ENCODE measurements around the gene BBC3. TPM values are rescaled to one million over a fixed set of nuclear protein-coding genes. Genes with fewer than 3 reads are reported as not detected.
A peak's percentile ranks its signal among the peaks of the same experiment; 100 is the strongest.

The BBC3 gene
- polyA plus RNA-seq, 6 donors from 2014 or later, result 0.32 to 1.4 (median 0.70) TPM

- Mint-ChIP-seq H3K9me3 (no peaks in the 10 kb centered on the region), H3K27ac (peak overlapping the region in 5 of 6 donors; percentile 64 to 95 (median 87))
Observed at GRCh38 chr19:47225746-47226425, 5.1 kb downstream of the BBC3 start.

GRCh38 chr19:47221890-47222289 is 9.1 kb downstream of the BBC3 start:
- DNase-seq (no peak), ATAC-seq (ENCODE audit: low read depth in 2 of 2) (no peak)
- no peaks in the 10 kb centered on the region for H3K36me3 Mint-ChIP-seq
- H3K9me3 Mint-ChIP-seq, result no peaks in the 10 kb centered on the region
- H3K27ac Mint-ChIP-seq, result no peak overlapping the region
- no peak overlapping the region for H3K4me3 Mint-ChIP-seq
- peaks cover 6 to 10% (median 9%) of the 10 kb centered on the region in 3 donors for H3K4me1 Mint-ChIP-seq
- H3K27me3 Mint-ChIP-seq, result no peaks in the 10 kb centered on the region

More at GRCh38 chr19:47225746-47226425, 5.1 kb downstream of the BBC3 start:
- peaks cover 0 to 6% (median 0%) of the 10 kb centered on the region in 3 donors for H3K27me3 Mint-ChIP-seq
- H3K4me3 Mint-ChIP-seq, result peak overlapping the region; percentile 48 to 90 (median 79)
- peak; percentile 58 to 68 for ATAC-seq (ENCODE audit: low read depth in 2 of 2)
- peak; percentile 82 for DNase-seq
- no peaks in the 10 kb centered on the region for H3K36me3 Mint-ChIP-seq
- peaks cover 12 to 18% (median 18%) of the 10 kb centered on the region in 3 donors for H3K4me1 Mint-ChIP-seq

- ATAC-seq (ENCODE audit: low read depth in 2 of 2), result no peak
- no peaks in the 10 kb centered on the region for H3K9me3 Mint-ChIP-seq
- H3K36me3 Mint-ChIP-seq, result no peaks in the 10 kb centered on the region
- no peak for DNase-seq
- H3K27me3 Mint-ChIP-seq, result no peaks in the 10 kb centered on the region
- H3K27ac Mint-ChIP-seq, result no peak overlapping the region
- peaks cover 5 to 7% (median 6%) of the 10 kb centered on the region in 3 donors for H3K4me1 Mint-ChIP-seq
- no peak overlapping the region for H3K4me3 Mint-ChIP-seq
Observed at GRCh38 chr19:47221080-47221841, 9.7 kb downstream of the BBC3 start.

GRCh38 chr19:47215581-47215980 is 15.4 kb downstream of the BBC3 start:
- DNase-seq, result no peak
- no peak overlapping the region for H3K27ac Mint-ChIP-seq
- H3K36me3 Mint-ChIP-seq, result no peaks in the 10 kb centered on the region
- ATAC-seq (ENCODE audit: low read depth in 2 of 2), result no peak
- H3K4me1 Mint-ChIP-seq, result peaks cover 5 to 7% (median 7%) of the 10 kb centered on the region in 3 donors
- H3K9me3 Mint-ChIP-seq, result no peaks in the 10 kb centered on the region
- H3K27me3 Mint-ChIP-seq, result no peaks in the 10 kb centered on the region
- H3K4me3 Mint-ChIP-seq, result no peak overlapping the region

- peaks cover 7 to 11% (median 8%) of the 10 kb centered on the region in 3 donors for H3K4me1 Mint-ChIP-seq
- no peaks in the 10 kb centered on the region for H3K27me3 Mint-ChIP-seq
- H3K27ac Mint-ChIP-seq, result peak overlapping the region in 4 of 6 donors; percentile 58 to 94 (median 70)
- H3K36me3 Mint-ChIP-seq, result peaks cover 8 to 12% of the 10 kb centered on the region in 2 donors
- H3K9me3 Mint-ChIP-seq, result no peaks in the 10 kb centered on the region
- DNase-seq (peak; percentile 73), ATAC-seq (ENCODE audit: low read depth in 2 of 2) (peak; percentile 51 to 70)
- no peak overlapping the region for H3K4me3 Mint-ChIP-seq
Observed at GRCh38 chr19:47210689-47211316, 20.2 kb downstream of the BBC3 start.

GRCh38 chr19:47210180-47210490 is 20.9 kb downstream of the BBC3 start:
- H3K9me3 Mint-ChIP-seq, result no peaks in the 10 kb centered on the region
- peaks cover 5 to 11% (median 7%) of the 10 kb centered on the region in 3 donors for H3K4me1 Mint-ChIP-seq
- H3K4me3 Mint-ChIP-seq, result no peak overlapping the region
- no peak for DNase-seq
- ATAC-seq (ENCODE audit: low read depth in 2 of 2), result no peak
- peaks cover 8 to 12% of the 10 kb centered on the region in 2 donors for H3K36me3 Mint-ChIP-seq
- H3K27me3 Mint-ChIP-seq, result no peaks in the 10 kb centered on the region
- H3K27ac Mint-ChIP-seq, result peak overlapping the region in 2 of 6 donors; percentile 75 to 94

- ATAC-seq (ENCODE audit: low read depth in 2 of 2) (no peak), DNase-seq (no peak)
- no peaks in the 10 kb centered on the region for H3K9me3 Mint-ChIP-seq
- H3K36me3 Mint-ChIP-seq, result peaks cover 12 to 13% of the 10 kb centered on the region in 2 donors
- H3K27ac Mint-ChIP-seq, result peak overlapping the region in 1 of 6 donors; percentile 11
- H3K4me3 Mint-ChIP-seq, result no peak overlapping the region
- peaks cover 5 to 11% (median 7%) of the 10 kb centered on the region in 3 donors for H3K4me1 Mint-ChIP-seq
- no peaks in the 10 kb centered on the region for H3K27me3 Mint-ChIP-seq
Observed at GRCh38 chr19:47209319-47210179, 21.4 kb downstream of the BBC3 start.

- H3K4me3 Mint-ChIP-seq, result no peak overlapping the region
- no peaks in the 10 kb centered on the region for H3K4me1 Mint-ChIP-seq
- peak overlapping the region in 1 of 6 donors; percentile 54 for H3K27ac Mint-ChIP-seq
- H3K27me3 Mint-ChIP-seq, result no peaks in the 10 kb centered on the region
- H3K9me3 Mint-ChIP-seq, result no peaks in the 10 kb centered on the region
- no peak for ATAC-seq (ENCODE audit: low read depth in 2 of 2)
- no peak for DNase-seq
- peaks cover 11 to 15% of the 10 kb centered on the region in 2 donors for H3K36me3 Mint-ChIP-seq
Observed at GRCh38 chr19:47203254-47203653, 27.7 kb downstream of the BBC3 start.

GRCh38 chr19:47200530-47200929 is 30.5 kb downstream of the BBC3 start:
- Mint-ChIP-seq H3K4me1 (no peaks in the 10 kb centered on the region), H3K27ac (no peak overlapping the region), H3K36me3 (peaks cover 12 to 16% of the 10 kb centered on the region in 2 donors), H3K4me3 (no peak overlapping the region), H3K27me3 (no peaks in the 10 kb centered on the region), H3K9me3 (no peaks in the 10 kb centered on the region)
- ATAC-seq (ENCODE audit: low read depth in 2 of 2), result no peak
- DNase-seq, result no peak

- Mint-ChIP-seq H3K4me3 (no peak overlapping the region), H3K9me3 (no peaks in the 10 kb centered on the region), H3K36me3 (peaks cover 4 to 9% of the 10 kb centered on the region in 2 donors), H3K27me3 (no peaks in the 10 kb centered on the region), H3K27ac (peak overlapping the region in 1 of 6 donors; percentile 20), H3K4me1 (no peaks in the 10 kb centered on the region)
- ATAC-seq (ENCODE audit: low read depth in 2 of 2) (no peak), DNase-seq (no peak)
Observed at GRCh38 chr19:47197141-47197540, 33.9 kb downstream of the BBC3 start.

GRCh38 chr19:47195434-47195833 is 35.6 kb downstream of the BBC3 start:
- H3K4me1 Mint-ChIP-seq, result no peaks in the 10 kb centered on the region
- H3K36me3 Mint-ChIP-seq, result peaks cover 4 to 9% of the 10 kb centered on the region in 2 donors
- DNase-seq (no peak), ATAC-seq (ENCODE audit: low read depth in 2 of 2) (no peak)
- H3K4me3 Mint-ChIP-seq, result no peak overlapping the region
- H3K27me3 Mint-ChIP-seq, result no peaks in the 10 kb centered on the region
- H3K27ac Mint-ChIP-seq, result peak overlapping the region in 2 of 6 donors; percentile 69 to 88
- no peaks in the 10 kb centered on the region for H3K9me3 Mint-ChIP-seq

- no peaks in the 10 kb centered on the region for H3K27me3 Mint-ChIP-seq
Observed at GRCh38 chr19:47190167-47190727, 40.8 kb downstream of the BBC3 start.

More at GRCh38 chr19:47190167-47190727, 40.8 kb downstream of the BBC3 start:
- Mint-ChIP-seq H3K4me1 (peaks cover 0 to 10% (median 5%) of the 10 kb centered on the region in 3 donors), H3K9me3 (no peaks in the 10 kb centered on the region), H3K4me3 (no peak overlapping the region), H3K36me3 (no peaks in the 10 kb centered on the region), H3K27ac (peak overlapping the region in 2 of 6 donors; percentile 13 to 68)
- DNase-seq, result no peak
- ATAC-seq (ENCODE audit: low read depth in 2 of 2), result no peak

Measured in naive B cell (primary cell).